Mesenchymal stem cell (in vitro differentiated cells and primary cell): ENCODE results near the gene NCF4.

Experiments
- DNase-seq: peaks from one replicate; pipeline ENCODE4 v3.0.0-alpha.2; 2013
- H2AFZ ChIP-seq: one replicate; pipeline ENCODE4 v1.6.1; 2013; ENCODE audit warnings: low read depth, mild to moderate bottlenecking, control low read depth, inconsistent platforms, low read length, moderate library complexity
- H2AK5ac ChIP-seq: 2 replicates; pipeline ENCODE4 v1.6.1; 2013; ENCODE audit warnings: low read length, moderate library complexity, mild to moderate bottlenecking, inconsistent platforms; ENCODE audit not compliant: severe bottlenecking
- H2BK120ac ChIP-seq: one replicate; pipeline ENCODE4 v1.6.1; 2013; ENCODE audit warnings: low read depth, mild to moderate bottlenecking, inconsistent platforms, low read length, moderate library complexity
- H2BK12ac ChIP-seq, 2 experiments: one replicate each; pipeline ENCODE4 v1.6.1; 2013; ENCODE audit warnings: inconsistent platforms in 2 of 2, low read length in 2 of 2, mild to moderate bottlenecking in 2 of 2, moderate library complexity in 2 of 2, control low read depth in 1 of 2
- H2BK15ac ChIP-seq: one replicate; pipeline ENCODE4 v1.6.1; 2013; ENCODE audit warnings: mild to moderate bottlenecking, low read depth, inconsistent platforms; ENCODE audit not compliant: poor library complexity, severe bottlenecking
- H2BK5ac ChIP-seq: 2 replicates; pipeline ENCODE4 v1.6.1; 2013; ENCODE audit warnings: low read depth, mild to moderate bottlenecking, low read length, control low read depth, inconsistent platforms; ENCODE audit not compliant: poor library complexity, severe bottlenecking
- H3K14ac ChIP-seq, 2 experiments: one replicate each; pipeline ENCODE4 v1.6.1; 2013; ENCODE audit warnings: inconsistent platforms in 2 of 2, low read length in 2 of 2, control low read depth in 1 of 2, mild to moderate bottlenecking in 1 of 2, moderate library complexity in 1 of 2
- H3K18ac ChIP-seq, 2 experiments: one replicate each; pipeline ENCODE4 v1.6.1; 2013; ENCODE audit warnings: inconsistent platforms in 2 of 2, low read length in 2 of 2, control low read depth in 1 of 2, low read depth in 1 of 2, mild to moderate bottlenecking in 1 of 2
- H3K23ac ChIP-seq, 2 experiments: one replicate each; pipeline ENCODE4 v1.6.1; 2013; ENCODE audit warnings: inconsistent platforms in 2 of 2, low read length in 2 of 2, mild to moderate bottlenecking in 2 of 2, moderate library complexity in 2 of 2, control low read depth in 1 of 2
- H3K27ac ChIP-seq: 2 replicates; pipeline ENCODE4 v1.5.1; 2013; ENCODE audit warnings: mild to moderate bottlenecking, moderate library complexity, low read length, control low read depth, inconsistent platforms; ENCODE audit not compliant: poor library complexity, severe bottlenecking
- H3K27me3 ChIP-seq, 2 experiments: 2 replicates each; pipeline versions ENCODE4 v1.6.1 to v1.7.0; 2013; ENCODE audit warnings: low read length in 2 of 2, mild to moderate bottlenecking in 2 of 2, moderate library complexity in 2 of 2, control low read depth in 1 of 2, inconsistent platforms in 1 of 2; ENCODE audit not compliant: control insufficient read depth in 1 of 2, insufficient read depth in 1 of 2
- H3K36me3 ChIP-seq, 2 experiments: 2 replicates each; pipeline versions ENCODE4 v1.6.1 to v1.7.0; 2013; ENCODE audit warnings: low read length in 2 of 2, control low read depth in 1 of 2, inconsistent platforms in 1 of 2, low read depth in 1 of 2, mild to moderate bottlenecking in 1 of 2; ENCODE audit not compliant: insufficient read depth in 2 of 2, control insufficient read depth in 1 of 2
- H3K4ac ChIP-seq, 2 experiments: one replicate each; pipeline ENCODE4 v1.6.1; 2013; ENCODE audit warnings: inconsistent platforms in 2 of 2, low read length in 2 of 2, mild to moderate bottlenecking in 2 of 2, moderate library complexity in 2 of 2, control low read depth in 1 of 2, low read depth in 1 of 2
- H3K4me1 ChIP-seq: 2 replicates; pipeline ENCODE4 v1.6.1; 2013; ENCODE audit warnings: low read depth, low read length, control low read depth; ENCODE audit not compliant: control insufficient read depth, insufficient read depth
- H3K4me2 ChIP-seq: 2 replicates; pipeline ENCODE4 v1.6.1; 2013; ENCODE audit warnings: low read length, mild to moderate bottlenecking, inconsistent platforms; ENCODE audit not compliant: poor library complexity, severe bottlenecking
- H3K4me3 ChIP-seq, 2 experiments: 2 replicates each; pipeline versions ENCODE4 v1.5.1 to v1.7.0; 2013; ENCODE audit warnings: low read length in 2 of 2, mild to moderate bottlenecking in 2 of 2, control low read depth in 1 of 2, low read depth in 1 of 2; ENCODE audit not compliant: insufficient read depth in 1 of 2
- H3K79me1 ChIP-seq: replicated peaks from 2 replicates; pipeline ENCODE4 v1.6.1; 2013; ENCODE audit warnings: mild to moderate bottlenecking, control low read depth, low read length, inconsistent platforms; ENCODE audit not compliant: poor library complexity, severe bottlenecking
- H3K9ac ChIP-seq: 2 replicates; pipeline ENCODE4 v1.7.0; 2013; ENCODE audit warnings: mild to moderate bottlenecking, low read length, moderate library complexity
- H3K9me3 ChIP-seq: 2 replicates; pipeline ENCODE4 v1.7.0; 2013; ENCODE audit warnings: mild to moderate bottlenecking, low read length; ENCODE audit not compliant: control insufficient read depth
- H4K8ac ChIP-seq: one replicate; pipeline ENCODE4 v1.6.1; 2013; ENCODE audit warnings: inconsistent platforms, mild to moderate bottlenecking, low read length, moderate library complexity
- H4K91ac ChIP-seq: one replicate; pipeline ENCODE4 v1.6.1; 2013; ENCODE audit warnings: mild to moderate bottlenecking, low read length, inconsistent platforms
- WGBS: methylation state at CpG from one replicate; pipeline ENCODE4 v1.1.7; 2013; ENCODE audit warnings: mixed read lengths; 5-methylcytosine and 5-hydroxymethylcytosine counted together

The NCF4 gene

DNA sequence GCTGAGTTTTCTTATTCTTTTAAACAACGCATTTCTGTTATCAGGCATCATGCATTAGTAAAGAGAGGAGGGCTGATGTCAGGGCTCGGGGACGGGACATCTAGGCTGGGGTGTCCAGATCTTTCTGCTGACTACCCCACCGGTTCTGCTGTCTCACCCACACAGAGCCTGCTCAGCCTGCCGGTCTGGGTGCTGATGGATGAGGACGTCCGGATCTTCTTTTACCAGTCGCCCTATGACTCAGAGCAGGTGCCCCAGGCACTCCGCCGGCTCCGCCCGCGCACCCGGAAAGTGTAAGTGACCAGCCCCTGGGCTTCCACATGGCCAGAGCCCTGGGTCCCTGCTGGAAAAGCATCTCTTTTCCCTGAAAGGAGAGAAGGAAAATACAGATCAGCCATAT, 9.4 kb downstream of the NCF4 start:
- Histone ChIP-seq H3K18ac (no peak overlapping the region), H3K79me1 (no peaks in the 10 kb centered on the region), H3K27ac (no peak overlapping the region), H3K23ac (no peak overlapping the region), H3K4ac (no peak overlapping the region), H2BK12ac (no peak overlapping the region), H3K9me3 (no peaks in the 10 kb centered on the region), H3K4me2 (no peak overlapping the region), H4K8ac (no peak overlapping the region), H2BK5ac (no peak overlapping the region), H3K36me3 (no peaks in the 10 kb centered on the region), H4K91ac (no peak overlapping the region), H3K9ac (no peak overlapping the region), H3K27me3 (peaks cover 40 to 70% of the 10 kb centered on the region in 2 experiments), H3K4me3 (no peak overlapping the region), H2AFZ (no peak overlapping the region), H3K14ac (no peak overlapping the region), H2BK120ac (no peak overlapping the region), H3K4me1 (peaks cover 5% of the 10 kb centered on the region), H2AK5ac (no peak overlapping the region), H2BK15ac (no peak overlapping the region)
- WGBS, result 87% methylated on average over 14 of the region's 14 CpGs
- no peak for DNase-seq

DNA sequence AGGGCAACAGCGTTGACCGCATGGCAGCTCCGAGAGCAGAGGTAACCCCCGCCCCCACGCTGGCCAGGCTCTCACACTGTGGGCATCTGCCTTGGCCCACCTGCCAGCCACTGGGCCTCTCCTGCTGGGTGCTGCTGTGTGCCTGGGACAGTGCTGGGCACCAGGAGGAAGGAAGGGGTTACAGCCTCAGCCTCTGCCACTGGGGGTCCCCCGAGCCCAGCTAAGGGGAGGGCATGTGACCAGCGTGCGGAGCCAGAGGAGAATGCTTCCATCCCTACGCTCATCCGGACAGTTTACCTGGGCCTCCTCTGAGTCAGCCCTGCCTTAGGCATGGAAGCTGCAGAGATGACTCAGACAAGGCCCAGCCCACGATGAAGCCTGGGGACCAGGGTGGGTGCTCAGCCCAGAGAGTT, 10.9 kb downstream of the NCF4 start:
- Histone ChIP-seq H3K27me3 (peaks cover 37 to 70% of the 10 kb centered on the region in 2 experiments), H3K4me3 (no peak overlapping the region), H3K27ac (no peak overlapping the region), H3K4me2 (no peak overlapping the region), H3K18ac (no peak overlapping the region), H2AFZ (no peak overlapping the region), H2BK5ac (no peak overlapping the region), H3K36me3 (no peaks in the 10 kb centered on the region), H3K4ac (no peak overlapping the region), H4K91ac (peak overlapping the region; percentile 29), H2AK5ac (no peak overlapping the region), H4K8ac (no peak overlapping the region), H3K9me3 (no peaks in the 10 kb centered on the region), H3K4me1 (peaks cover 4% of the 10 kb centered on the region), H3K79me1 (no peaks in the 10 kb centered on the region), H2BK15ac (no peak overlapping the region), H3K23ac (no peak overlapping the region), H2BK120ac (no peak overlapping the region), H2BK12ac (no peak overlapping the region), H3K14ac (no peak overlapping the region), H3K9ac (no peak overlapping the region)
- 78% methylated on average over 11 of the region's 11 CpGs for WGBS
- DNase-seq, result no peak

DNA sequence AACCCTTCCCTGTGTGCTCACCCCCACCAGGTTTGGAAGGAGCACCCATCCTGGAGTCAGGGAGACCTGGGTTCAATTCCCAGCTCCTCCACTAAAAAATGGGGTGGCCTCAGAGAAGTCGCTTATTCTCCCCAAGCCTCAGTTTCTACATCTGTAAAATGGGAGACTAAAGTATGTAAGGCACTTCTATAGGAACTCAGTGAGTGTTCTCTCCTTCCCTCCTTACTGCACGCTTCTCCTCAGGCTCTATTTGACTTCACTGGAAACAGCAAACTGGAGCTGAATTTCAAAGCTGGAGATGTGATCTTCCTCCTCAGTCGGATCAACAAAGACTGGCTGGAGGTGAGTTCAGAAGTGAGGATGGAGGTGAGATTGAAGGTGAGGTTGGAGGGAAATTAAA, 11.3 kb downstream of the NCF4 start:
- Histone ChIP-seq H4K8ac (no peak overlapping the region), H3K23ac (no peak overlapping the region), H3K4me2 (no peak overlapping the region), H2BK120ac (no peak overlapping the region), H2BK5ac (no peak overlapping the region), H3K4ac (no peak overlapping the region), H3K36me3 (no peaks in the 10 kb centered on the region), H3K4me3 (no peak overlapping the region), H3K9ac (no peak overlapping the region), H3K27ac (no peak overlapping the region), H3K18ac (no peak overlapping the region), H2AK5ac (no peak overlapping the region), H3K9me3 (no peaks in the 10 kb centered on the region), H2AFZ (no peak overlapping the region), H4K91ac (no peak overlapping the region), H3K79me1 (no peaks in the 10 kb centered on the region), H2BK12ac (no peak overlapping the region), H3K4me1 (peaks cover 4% of the 10 kb centered on the region), H3K14ac (no peak overlapping the region), H3K27me3 (peaks cover 36 to 69% of the 10 kb centered on the region in 2 experiments), H2BK15ac (no peak overlapping the region)
- no peak for DNase-seq
- WGBS, result 96% methylated on average over 2 of the region's 3 CpGs

DNA sequence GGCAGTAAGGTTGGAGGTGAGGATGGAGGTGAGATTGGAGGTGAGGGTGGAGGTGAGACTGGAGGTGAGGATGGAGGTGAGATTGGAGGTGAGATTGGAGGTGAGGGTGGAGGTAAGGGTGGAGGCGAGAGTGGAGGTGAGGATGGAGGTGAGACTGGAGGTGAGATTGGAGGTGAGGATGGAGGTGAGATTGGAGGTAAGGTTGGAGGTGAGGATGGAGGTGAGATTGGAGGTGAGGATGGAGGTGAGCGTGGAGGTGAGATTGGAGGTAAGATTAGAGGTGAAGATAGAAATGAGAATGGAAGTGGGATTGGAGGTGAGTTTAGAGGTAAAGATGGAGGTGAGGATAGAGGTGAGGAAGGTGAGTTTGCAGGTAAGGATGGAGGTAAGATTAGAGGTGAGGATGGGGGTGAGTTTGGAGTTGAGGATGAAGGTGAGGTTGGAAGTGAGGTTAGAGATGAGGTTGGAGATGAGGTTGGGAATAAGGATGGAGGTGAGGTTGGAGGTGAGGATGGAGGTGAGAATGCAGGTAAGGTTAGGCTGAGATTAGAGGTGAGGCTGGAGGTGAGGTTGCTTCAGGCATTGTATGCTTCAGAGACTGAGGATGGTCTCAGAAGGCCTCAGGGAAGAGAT, 12.2 kb downstream of the NCF4 start:
- Histone ChIP-seq H2AFZ (no peak overlapping the region), H3K23ac (no peak overlapping the region), H3K14ac (no peak overlapping the region), H2BK5ac (no peak overlapping the region), H3K27ac (no peak overlapping the region), H3K9me3 (no peaks in the 10 kb centered on the region), H2BK12ac (no peak overlapping the region), H3K36me3 (no peaks in the 10 kb centered on the region), H3K4ac (no peak overlapping the region), H3K4me2 (no peak overlapping the region), H3K27me3 (peaks cover 43 to 69% of the 10 kb centered on the region in 2 experiments), H3K9ac (no peak overlapping the region), H3K4me3 (no peak overlapping the region), H4K8ac (no peak overlapping the region), H3K18ac (no peak overlapping the region), H3K4me1 (peaks cover 4% of the 10 kb centered on the region), H2BK15ac (no peak overlapping the region), H2AK5ac (no peak overlapping the region), H2BK120ac (no peak overlapping the region), H4K91ac (no peak overlapping the region), H3K79me1 (no peaks in the 10 kb centered on the region)
- 92% methylated on average over 2 of the region's 2 CpGs for WGBS
- DNase-seq, result no peak
